Keratinocyte (primary cell): ENCODE measurements around the gene PMF1.

Experiments
- CTCF ChIP-seq, 3 experiments: IDR thresholded peaks in 1 of 3; conservative IDR thresholded peaks in 1 of 3; optimal IDR thresholded peaks in 1 of 3; 2 replicates in 2 of 3; 3 replicates in 1 of 3; pipeline versions ENCODE3 to v1.5.1; 2011; ENCODE audit warnings: low read length in 3 of 3, mild to moderate bottlenecking in 3 of 3, moderate library complexity in 2 of 3, control low read depth in 1 of 3, inconsistent platforms in 1 of 3; ENCODE audit not compliant: insufficient read depth in 2 of 3; ENCODE audit errors: extremely low read depth in 1 of 3
- EZH2 ChIP-seq: IDR thresholded peaks from one replicate; pipeline ENCODE4 v1.6.1; 2012; ENCODE audit warnings: inconsistent platforms, mild to moderate bottlenecking, low read length, moderate library complexity

- TF ChIP-seq CTCF (optimal IDR thresholded peaks at IDR 0.05 in 1 of 3, IDR thresholded peaks at IDR 0.05 in 1 of 3, conservative IDR thresholded peaks at IDR 0.05 in 1 of 3; ENCODE audit: extremely low read depth in 1 of 3, insufficient read depth in 2 of 3, low read length in 3 of 3), result no peak
- no peak for TF ChIP-seq EZH2
Measured at GRCh38 chr1:156220226-156220625, 7.4 kb downstream of the PMF1 start.
